ENCODE data around the gene C1RL.

Gene C1RL

DNA sequence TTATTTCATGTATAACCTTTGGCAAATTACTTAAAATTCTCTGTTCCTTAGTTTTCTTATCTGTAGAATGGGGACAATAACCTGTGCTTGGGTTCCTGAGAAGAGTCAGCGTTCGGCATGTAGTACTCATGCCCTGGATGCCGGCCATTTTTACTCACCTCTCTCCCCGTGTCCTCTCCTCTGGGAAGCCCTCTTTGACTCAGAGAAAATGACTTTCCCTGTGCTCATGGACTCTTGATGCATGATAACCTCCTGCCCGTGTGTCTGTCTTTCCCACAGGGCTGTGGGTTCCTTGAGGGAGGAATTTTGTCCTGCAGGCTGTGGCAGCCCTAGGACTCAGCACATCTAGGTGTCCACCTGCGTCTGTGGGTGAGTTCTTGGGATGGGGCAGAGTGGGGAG, 5.8 kb upstream of the C1RL start:
- H3K4me3 ChIP-seq (ENCODE audit: low read depth, low read length): no peak overlapping the region

DNA sequence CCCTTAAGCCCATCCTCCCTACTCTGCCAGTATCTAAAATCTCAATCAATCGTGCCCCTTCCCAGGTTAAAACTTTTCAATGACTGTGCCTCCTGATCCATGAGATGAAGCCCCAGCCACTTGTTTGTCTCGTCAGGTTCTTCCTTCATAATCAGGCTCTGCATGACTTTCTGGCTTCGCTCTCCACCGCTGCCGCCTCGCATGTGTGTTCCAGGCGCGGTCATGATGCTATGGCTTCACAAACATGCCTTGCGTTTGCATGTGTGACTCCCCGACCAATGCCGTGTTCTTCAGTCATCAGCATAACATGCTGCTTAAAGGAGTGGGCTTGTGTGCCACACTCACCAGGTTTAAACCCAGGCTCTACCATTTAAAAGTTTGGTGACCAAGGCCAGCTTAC, 5.0 kb upstream of the C1RL start:
- TF ChIP-seq, protein P1, sequence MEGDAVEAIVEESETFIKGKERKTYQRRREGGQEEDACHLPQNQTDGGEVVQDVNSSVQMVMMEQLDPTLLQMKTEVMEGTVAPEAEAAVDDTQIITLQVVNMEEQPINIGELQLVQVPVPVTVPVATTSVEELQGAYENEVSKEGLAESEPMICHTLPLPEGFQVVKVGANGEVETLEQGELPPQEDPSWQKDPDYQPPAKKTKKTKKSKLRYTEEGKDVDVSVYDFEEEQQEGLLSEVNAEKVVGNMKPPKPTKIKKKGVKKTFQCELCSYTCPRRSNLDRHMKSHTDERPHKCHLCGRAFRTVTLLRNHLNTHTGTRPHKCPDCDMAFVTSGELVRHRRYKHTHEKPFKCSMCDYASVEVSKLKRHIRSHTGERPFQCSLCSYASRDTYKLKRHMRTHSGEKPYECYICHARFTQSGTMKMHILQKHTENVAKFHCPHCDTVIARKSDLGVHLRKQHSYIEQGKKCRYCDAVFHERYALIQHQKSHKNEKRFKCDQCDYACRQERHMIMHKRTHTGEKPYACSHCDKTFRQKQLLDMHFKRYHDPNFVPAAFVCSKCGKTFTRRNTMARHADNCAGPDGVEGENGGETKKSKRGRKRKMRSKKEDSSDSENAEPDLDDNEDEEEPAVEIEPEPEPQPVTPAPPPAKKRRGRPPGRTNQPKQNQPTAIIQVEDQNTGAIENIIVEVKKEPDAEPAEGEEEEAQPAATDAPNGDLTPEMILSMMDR (IDR thresholded peaks at IDR 0.05; ENCODE audit: low read depth, low read length, missing control alignments): no peak
- no peak for DNase-seq (ENCODE audit: low read depth)
- H3K4me3 ChIP-seq (ENCODE audit: low read depth, low read length): no peak overlapping the region

More for the DNA sequence above, 5.8 kb upstream of the C1RL start:
- DNase-seq (ENCODE audit: low read depth): no peak
- TF ChIP-seq, protein P1 (IDR thresholded peaks at IDR 0.05; ENCODE audit: low read depth, low read length, missing control alignments): no peak

DNA sequence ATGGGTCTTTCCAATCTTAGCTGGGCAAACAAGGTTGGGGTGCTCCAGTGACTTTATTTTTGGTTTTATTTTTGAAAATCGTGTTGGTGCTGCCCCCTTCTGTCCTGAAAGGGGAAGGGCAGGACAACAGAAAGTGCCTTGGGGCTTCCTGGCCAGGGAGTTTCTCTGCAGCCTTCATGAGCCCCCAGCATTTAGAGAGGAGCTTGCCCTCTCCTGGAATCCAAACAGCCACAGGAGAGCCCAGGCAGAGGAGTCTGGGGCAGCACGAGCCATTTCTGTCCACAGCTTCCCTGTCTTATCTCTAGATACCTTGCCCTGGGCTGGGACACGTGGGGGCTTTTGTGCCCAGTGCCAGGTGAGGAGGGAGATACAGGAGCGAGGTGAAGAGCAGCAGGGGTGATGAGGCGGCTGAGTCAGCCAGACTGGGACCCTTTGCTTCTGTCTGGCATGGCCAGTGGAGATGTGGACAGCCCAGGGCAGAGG, 4.4 kb upstream of the C1RL start:
- TF ChIP-seq, protein P1 (IDR thresholded peaks at IDR 0.05; ENCODE audit: low read depth, low read length, missing control alignments): peak; percentile 74
- no peak overlapping the region for H3K4me3 ChIP-seq (ENCODE audit: low read depth, low read length)
- no peak for DNase-seq (ENCODE audit: low read depth)

DNA sequence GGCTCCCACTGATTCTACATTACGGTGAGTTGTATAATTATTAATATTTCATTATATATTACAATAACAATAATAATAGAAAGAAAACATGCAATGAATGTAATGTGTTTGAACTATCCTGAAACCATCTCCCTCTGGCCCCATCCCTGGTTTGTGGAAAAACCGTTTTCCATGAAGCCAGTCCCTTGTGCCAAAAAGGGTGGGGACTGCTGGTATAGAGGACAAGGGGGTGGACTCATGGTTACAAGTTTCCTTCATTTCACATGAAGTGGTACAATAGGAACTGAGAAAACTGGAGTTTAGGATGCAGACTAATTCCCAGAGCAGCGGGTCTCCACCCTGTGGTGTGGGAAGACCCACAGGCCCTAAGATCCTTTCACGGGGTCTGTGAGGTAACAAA, 3.0 kb upstream of the C1RL start:
- no peak for DNase-seq (ENCODE audit: low read depth)
- TF ChIP-seq, protein P1 (IDR thresholded peaks at IDR 0.05; ENCODE audit: low read depth, low read length, missing control alignments): no peak

DNA sequence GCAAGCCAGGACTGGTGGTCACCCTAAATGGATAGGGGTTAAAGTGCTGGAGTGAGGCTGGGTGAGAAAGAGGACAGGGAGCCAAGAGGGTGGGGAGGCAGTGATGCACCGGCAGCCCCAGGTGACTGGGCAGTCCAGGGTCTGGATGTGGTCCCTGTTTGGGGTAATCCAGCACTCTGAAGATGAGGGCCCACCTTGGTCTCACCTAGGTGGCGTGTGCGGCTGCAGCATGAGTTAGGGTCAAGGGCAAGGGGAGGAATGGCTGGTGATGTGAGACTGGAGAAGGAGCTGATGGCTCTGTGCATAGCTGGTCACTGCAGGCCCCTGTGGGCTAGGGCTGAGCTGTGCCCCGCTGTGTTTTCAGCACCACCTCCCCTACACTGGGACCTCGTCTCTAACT, 1.6 kb upstream of the C1RL start:
- TF ChIP-seq, protein P1 (IDR thresholded peaks at IDR 0.05; ENCODE audit: low read depth, low read length, missing control alignments): no peak
- DNase-seq (ENCODE audit: low read depth): no peak
- no peak overlapping the region for H3K4me3 ChIP-seq (ENCODE audit: low read depth, low read length)

More for the DNA sequence above, 3.0 kb upstream of the C1RL start:
- H3K4me3 ChIP-seq (ENCODE audit: low read depth, low read length): no peak overlapping the region

DNA sequence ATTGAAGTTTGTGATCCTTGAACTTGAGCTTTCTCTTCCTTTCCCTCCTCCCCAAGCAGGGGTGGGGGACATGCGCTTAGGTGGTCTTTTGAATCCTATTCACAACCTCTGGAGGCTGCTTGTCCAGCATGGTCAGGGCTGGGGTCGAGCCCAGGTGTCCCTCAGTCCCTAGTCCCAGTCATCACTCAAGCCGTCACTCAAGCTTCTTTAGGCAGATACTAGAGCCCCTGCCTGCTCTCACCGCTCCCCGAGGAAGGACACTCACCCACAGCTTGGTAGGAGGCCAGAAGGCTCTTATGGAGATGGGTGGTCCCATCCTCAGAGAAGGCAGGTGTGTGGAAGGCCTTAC, 532 bp upstream of the C1RL start:
- TF ChIP-seq, protein P1 (IDR thresholded peaks at IDR 0.05; ENCODE audit: low read depth, low read length, missing control alignments): no peak
- DNase-seq (ENCODE audit: low read depth): no peak
- peak overlapping the region; percentile 80 for H3K4me3 ChIP-seq (ENCODE audit: low read depth, low read length)

DNA sequence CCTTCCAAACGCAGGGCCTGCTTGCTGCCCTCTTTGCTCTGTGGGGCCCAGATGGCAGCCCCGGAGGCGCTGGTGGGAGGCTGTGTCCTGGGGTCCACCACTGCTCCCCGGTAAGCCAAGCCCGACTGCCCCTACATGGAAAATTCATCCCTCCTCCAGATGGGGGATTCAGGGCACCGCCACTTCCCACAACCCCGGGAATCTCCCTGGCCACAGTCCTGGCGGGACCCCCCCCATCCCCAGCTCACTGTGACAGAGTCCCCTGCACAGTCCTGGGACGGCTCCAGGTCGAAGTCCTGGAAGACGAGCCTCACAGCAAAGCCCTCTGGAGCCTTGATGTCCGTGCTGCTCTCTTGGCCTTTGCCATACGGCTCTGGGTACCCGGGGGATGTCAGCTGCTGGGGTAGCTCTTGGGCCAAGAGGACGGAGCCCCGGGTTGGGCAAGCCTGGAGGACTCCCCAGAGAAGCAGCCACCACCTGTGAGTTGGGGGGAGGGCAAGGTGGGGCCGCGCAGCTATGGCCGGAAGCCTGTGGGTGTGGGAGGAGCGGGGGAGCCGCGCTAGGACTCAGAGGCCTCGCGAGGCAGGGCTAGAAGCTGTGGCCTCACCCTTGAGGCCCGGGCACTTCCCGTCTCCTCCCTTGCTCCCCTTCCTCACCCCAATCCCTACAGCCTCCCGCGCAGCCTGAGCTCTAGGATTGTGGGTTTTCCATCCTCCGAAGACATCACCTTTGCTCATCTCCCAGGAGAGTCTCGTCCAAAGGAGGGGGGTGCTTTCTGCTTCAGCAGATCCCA, 815 bp downstream of the C1RL start:
- peak; percentile 69 for DNase-seq (ENCODE audit: low read depth)
- TF ChIP-seq, protein P1 (IDR thresholded peaks at IDR 0.05; ENCODE audit: low read depth, low read length, missing control alignments): no peak
- peak overlapping the region; percentile 80 for H3K4me3 ChIP-seq (ENCODE audit: low read depth, low read length)

All from GM12864 (cell line).